K562 (cell line): ENCODE measurements around the gene CBX2. TPM values are rescaled to one million over a fixed set of nuclear protein-coding genes. Genes with fewer than 3 reads are reported as not detected.

Source experiments
- BCOR ChIP-seq: fragments of 450-650 bp; IDR thresholded peaks from 2 replicates; pipeline ENCODE4 v1.6.1; 2016
- CXXC5 ChIP-seq: fragments of 250-450 bp; sonication (Bioruptor Pico); IDR thresholded peaks from 2 replicates; pipeline ENCODE4 v1.8.0; 2022; ENCODE audit warnings: inconsistent platforms, mild to moderate bottlenecking, moderate library complexity
- FOSL1 ChIP-seq: fragments of 200-800 bp; sonication (Bioruptor generic); conservative IDR thresholded peaks from 2 replicates; pipeline ENCODE4 v1.6.1; 2016; ENCODE audit warnings: missing genetic modification characterization, missing compliant biosample characterization
- HNRNPL ChIP-seq: fragments of 200-400 bp; formaldehyde crosslinking; IDR thresholded peaks from 2 replicates; pipeline ENCODE4 v1.6.1; 2017; ENCODE audit warnings: low read depth, mild to moderate bottlenecking, low read length
- KLF1 ChIP-seq: fragments of 450-650 bp; IDR thresholded peaks from 2 replicates; pipeline ENCODE4 v1.6.1; 2016; ENCODE audit warnings: missing genetic modification characterization, missing compliant biosample characterization
- NR2C1 ChIP-seq, 2 experiments: fragments of 450-650 bp; IDR thresholded peaks; 2 replicates each; pipeline ENCODE4 v1.6.1; 2017; ENCODE audit warnings: mild to moderate bottlenecking in 2 of 2, antibody characterized with exemption in 1 of 2, inconsistent platforms in 1 of 2, missing compliant biosample characterization in 1 of 2, missing genetic modification characterization in 1 of 2
- NUFIP1 ChIP-seq: fragments of 450-650 bp; IDR thresholded peaks from 2 replicates; pipeline ENCODE4 v1.6.1; 2018; ENCODE audit not compliant: partially characterized antibody
- PHB2 ChIP-seq: fragments of 450-650 bp; IDR thresholded peaks from 2 replicates; pipeline ENCODE4 v1.6.1; 2017; ENCODE audit warnings: low read depth
- PHF8 ChIP-seq: fragments of 200-600 bp; sonication (generic); IDR thresholded peaks from 2 replicates; pipeline ENCODE4 v1.6.1; 2012; ENCODE audit warnings: mixed run types, mild to moderate bottlenecking, inconsistent platforms, low read length, moderate library complexity, borderline replicate concordance
- RBM14 ChIP-seq: fragments of 200-400 bp; formaldehyde crosslinking; IDR thresholded peaks from 2 replicates; pipeline ENCODE4 v1.6.1; 2018; ENCODE audit warnings: low read depth, mild to moderate bottlenecking, low read length, moderate library complexity, borderline replicate concordance; ENCODE audit not compliant: insufficient read depth
- RUNX1 ChIP-seq: sonication (generic); IDR thresholded peaks from 2 replicates; pipeline ENCODE4 v1.6.1; 2016; ENCODE audit warnings: antibody characterized with exemption, low read depth
- ZBTB8A ChIP-seq: fragments of 450-650 bp; IDR thresholded peaks from 2 replicates; pipeline ENCODE4 v1.6.1; 2018; ENCODE audit warnings: mild to moderate bottlenecking, moderate library complexity; ENCODE audit not compliant: partially characterized antibody
- ZKSCAN3 ChIP-seq: fragments of 250-450 bp; sonication (Bioruptor Pico); IDR thresholded peaks from 2 replicates; pipeline ENCODE4 v1.4.0; 2020
- ZNF134 ChIP-seq: fragments of 250-450 bp; sonication (Bioruptor Pico); conservative IDR thresholded peaks from 2 replicates; pipeline ENCODE4 v1.4.0; 2020
- ZNF174 ChIP-seq: fragments of 250-450 bp; sonication (Bioruptor Pico); IDR thresholded peaks from 2 replicates; pipeline ENCODE4 v1.4.0; 2020; ENCODE audit warnings: mild to moderate bottlenecking
- ZNF184 ChIP-seq: sonication (generic); formaldehyde crosslinking; IDR thresholded peaks from 2 replicates; pipeline ENCODE4 v1.5.0; 2020; ENCODE audit warnings: missing genetic modification reagents
- ZNF347 ChIP-seq: fragments of 450-650 bp; formaldehyde crosslinking; IDR thresholded peaks from 2 replicates; pipeline ENCODE4 v1.4.0; 2020; ENCODE audit warnings: low read depth, mild to moderate bottlenecking, moderate library complexity
- ZNF354B ChIP-seq: fragments of 250-450 bp; sonication (Bioruptor Pico); IDR thresholded peaks from 2 replicates; pipeline ENCODE4 v1.4.0; 2020
- ZNF408 ChIP-seq: fragments of 250-450 bp; sonication (Bioruptor Pico); IDR thresholded peaks from 2 replicates; pipeline ENCODE4 v1.4.0; 2020; ENCODE audit warnings: low read depth, mild to moderate bottlenecking, moderate library complexity
- ZNF444 ChIP-seq: fragments of 250-450 bp; sonication (Bioruptor Pico); IDR thresholded peaks from 2 replicates; pipeline ENCODE4 v1.4.0; 2020; ENCODE audit warnings: mild to moderate bottlenecking, moderate library complexity
- polyA plus RNA-seq, 8 experiments: library from polyadenylated mRNA; depleted of rRNA in 4 of 8; stranded (reverse) in 5 of 8; unstranded in 3 of 8; fragments of >200 nt; fragmentation: Nextera tagmentation in 2 of 8; fragmentation: Illumina TruSeq in 1 of 8; extraction: Ambion mirVana in 2 of 8; extraction: Trizol in 1 of 8; gene quantifications; 2 replicates each; pipeline versions ENCODE4 v1.2.1 to v1.2.3, GENCODE V29; 2011 to 2014; ENCODE audit warnings: inconsistent platforms in 1 of 8, missing spikeins in 1 of 8
- total RNA-seq, 7 experiments: library from RNA; depleted of rRNA in 6 of 7; stranded (reverse); fragments of >200 nt in 6 of 7; fragmentation: Illumina TruSeq in 2 of 7; extraction: Trizol in 2 of 7; gene quantifications; 2 replicates each; pipeline versions ENCODE4 v1.2.1 to v1.2.3, GENCODE V29; 2011 to 2021; ENCODE audit warnings: low replicate concordance in 1 of 7
- TF ChIP-seq, protein P1 (sequence below), 2 experiments: IDR thresholded peaks; 2 replicates each; pipeline ENCODE4 v1.6.1; 2011; ENCODE audit warnings: borderline replicate concordance in 1 of 2, control low read depth in 1 of 2, low read depth in 1 of 2, low read length in 1 of 2, mild to moderate bottlenecking in 1 of 2, mixed read lengths in 1 of 2, moderate library complexity in 1 of 2; ENCODE audit not compliant: insufficient read depth in 1 of 2, insufficient read length in 1 of 2, poor library complexity in 1 of 2, severe bottlenecking in 1 of 2; ENCODE audit errors: extremely low read depth in 1 of 2
- TF ChIP-seq, protein P2 (sequence below), 2 experiments: fragments of 250-450 bp in 1 of 2; fragments of 450-650 bp in 1 of 2; sonication (Bioruptor Pico) in 1 of 2; IDR thresholded peaks; 2 replicates each; pipeline versions ENCODE4 v1.6.1 to v1.8.0; 2016 to 2021; ENCODE audit warnings: mild to moderate bottlenecking in 2 of 2, moderate library complexity in 2 of 2, missing compliant biosample characterization in 1 of 2, missing genetic modification characterization in 1 of 2
- TF ChIP-seq, protein P3 (sequence below): fragments of 450-650 bp; IDR thresholded peaks from 2 replicates; pipeline ENCODE4 v1.6.1; 2016
- TF ChIP-seq, protein P4 (sequence below): fragments of 250-450 bp; sonication (Bioruptor Pico); IDR thresholded peaks from 2 replicates; pipeline ENCODE4 v1.8.0; 2022; ENCODE audit warnings: moderate library complexity, mild to moderate bottlenecking, inconsistent platforms

CBX2 gene
- total and polyA plus RNA-seq, 9 of the 15 experiments (the other 6 are each of a cell fraction or from before 2014, with no cell fraction given) = 0.66 to 26.9 (median 13.9) TPM

DNA sequence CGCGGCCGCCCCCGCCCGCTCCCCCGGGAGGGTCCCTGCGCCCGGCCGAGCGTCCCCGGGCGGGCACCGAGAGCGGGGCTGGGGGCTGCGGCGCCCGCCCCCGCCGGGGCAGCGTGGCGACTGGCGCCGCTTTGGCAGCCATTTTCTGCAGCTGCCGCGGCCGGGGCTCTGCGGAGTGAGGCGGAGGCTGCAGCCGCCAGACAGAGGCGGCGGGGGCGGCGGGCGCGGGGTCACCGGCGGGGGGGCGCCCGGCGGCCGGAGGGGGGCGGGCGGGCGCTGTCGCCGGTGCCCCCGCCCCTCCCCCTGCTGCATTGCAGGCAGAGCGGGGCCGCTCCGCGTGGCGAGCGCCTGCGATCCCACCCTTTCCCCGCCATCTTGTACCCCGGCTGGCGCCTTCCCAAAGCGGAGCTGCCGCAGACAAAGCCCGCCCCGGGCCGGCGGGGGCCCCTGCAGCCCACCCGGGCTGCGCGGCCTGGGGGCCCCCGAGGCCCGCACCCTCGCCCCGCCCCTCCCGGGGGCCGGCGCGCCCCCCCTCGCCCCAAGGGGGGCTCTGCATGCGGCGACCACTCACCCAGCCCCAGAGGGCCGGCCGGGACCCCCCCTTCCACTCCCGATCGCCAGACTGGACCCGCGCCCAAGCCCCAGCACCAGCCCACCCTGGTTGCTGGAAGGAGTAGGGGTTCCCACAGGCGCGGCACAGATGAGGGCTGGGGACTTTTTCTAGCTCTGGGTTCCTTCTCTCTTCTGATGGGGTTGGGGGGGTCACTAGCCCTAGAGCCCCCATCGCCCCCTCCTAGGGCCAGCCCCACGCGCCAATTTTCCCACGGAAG lies 35.6 kb downstream of the CBX2 start (continued):
- TF ChIP-seq, protein P1, sequence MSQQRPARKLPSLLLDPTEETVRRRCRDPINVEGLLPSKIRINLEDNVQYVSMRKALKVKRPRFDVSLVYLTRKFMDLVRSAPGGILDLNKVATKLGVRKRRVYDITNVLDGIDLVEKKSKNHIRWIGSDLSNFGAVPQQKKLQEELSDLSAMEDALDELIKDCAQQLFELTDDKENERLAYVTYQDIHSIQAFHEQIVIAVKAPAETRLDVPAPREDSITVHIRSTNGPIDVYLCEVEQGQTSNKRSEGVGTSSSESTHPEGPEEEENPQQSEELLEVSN (IDR thresholded peaks at IDR 0.05; ENCODE audit: borderline replicate concordance in 1 of 2, extremely low read depth in 1 of 2, insufficient read depth in 1 of 2, insufficient read length in 1 of 2, low read depth in 1 of 2, low read length in 1 of 2, poor library complexity in 1 of 2, severe bottlenecking in 1 of 2) = peak; percentile 81 to 97
- TF ChIP-seq, protein P2, sequence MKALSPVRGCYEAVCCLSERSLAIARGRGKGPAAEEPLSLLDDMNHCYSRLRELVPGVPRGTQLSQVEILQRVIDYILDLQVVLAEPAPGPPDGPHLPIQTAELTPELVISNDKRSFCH (CRISPR knock-in tag; IDR thresholded peaks at IDR 0.05) = no peak
- TF ChIP-seq, protein P2 (tag; IDR thresholded peaks at IDR 0.05) = no peak
- TF ChIP-seq ZKSCAN3 = no peak
- peak; percentile 36; the same call in 1 of the 2 replicates for TF ChIP-seq PHF8
- no peak for TF ChIP-seq ZNF408 (CRISPR knock-in tag)
- no peak for TF ChIP-seq HNRNPL
- no peak for TF ChIP-seq ZNF347
- TF ChIP-seq ZBTB8A = no peak
- no peak for TF ChIP-seq RBM14
- TF ChIP-seq NUFIP1 = no peak
- TF ChIP-seq BCOR = no peak
- no peak for TF ChIP-seq KLF1 (tag)
- TF ChIP-seq, protein P3, sequence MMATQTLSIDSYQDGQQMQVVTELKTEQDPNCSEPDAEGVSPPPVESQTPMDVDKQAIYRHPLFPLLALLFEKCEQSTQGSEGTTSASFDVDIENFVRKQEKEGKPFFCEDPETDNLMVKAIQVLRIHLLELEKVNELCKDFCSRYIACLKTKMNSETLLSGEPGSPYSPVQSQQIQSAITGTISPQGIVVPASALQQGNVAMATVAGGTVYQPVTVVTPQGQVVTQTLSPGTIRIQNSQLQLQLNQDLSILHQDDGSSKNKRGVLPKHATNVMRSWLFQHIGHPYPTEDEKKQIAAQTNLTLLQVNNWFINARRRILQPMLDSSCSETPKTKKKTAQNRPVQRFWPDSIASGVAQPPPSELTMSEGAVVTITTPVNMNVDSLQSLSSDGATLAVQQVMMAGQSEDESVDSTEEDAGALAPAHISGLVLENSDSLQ = no peak
- TF ChIP-seq FOSL1 = peak; percentile 35; the same call in 1 of the 2 replicates
- TF ChIP-seq ZNF444 (CRISPR knock-in tag) = no peak
- peak; percentile 64 for TF ChIP-seq CXXC5 (CRISPR knock-in tag)
- TF ChIP-seq NR2C1 (IDR thresholded peaks at IDR 0.05) = no peak
- TF ChIP-seq NR2C1 (tag; IDR thresholded peaks at IDR 0.05) = no peak
- TF ChIP-seq ZNF184 (CRISPR knock-in tag) = no peak
- TF ChIP-seq PHB2 = no peak
- TF ChIP-seq ZNF134 (CRISPR knock-in tag) = no peak
- TF ChIP-seq ZNF354B (CRISPR knock-in tag) = no peak
- no peak for TF ChIP-seq ZNF174
- no peak for TF ChIP-seq RUNX1
- TF ChIP-seq, protein P4, sequence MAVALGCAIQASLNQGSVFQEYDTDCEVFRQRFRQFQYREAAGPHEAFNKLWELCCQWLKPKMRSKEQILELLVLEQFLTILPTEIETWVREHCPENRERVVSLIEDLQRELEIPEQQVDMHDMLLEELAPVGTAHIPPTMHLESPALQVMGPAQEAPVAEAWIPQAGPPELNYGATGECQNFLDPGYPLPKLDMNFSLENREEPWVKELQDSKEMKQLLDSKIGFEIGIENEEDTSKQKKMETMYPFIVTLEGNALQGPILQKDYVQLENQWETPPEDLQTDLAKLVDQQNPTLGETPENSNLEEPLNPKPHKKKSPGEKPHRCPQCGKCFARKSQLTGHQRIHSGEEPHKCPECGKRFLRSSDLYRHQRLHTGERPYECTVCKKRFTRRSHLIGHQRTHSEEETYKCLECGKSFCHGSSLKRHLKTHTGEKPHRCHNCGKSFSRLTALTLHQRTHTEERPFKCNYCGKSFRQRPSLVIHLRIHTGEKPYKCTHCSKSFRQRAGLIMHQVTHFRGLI (CRISPR knock-in tag) = no peak
